Kidney (tissue), 14 donors: Measurements from ENCODE around the gene COX8C. TPM values are rescaled to one million over a fixed set of nuclear protein-coding genes. Genes with fewer than 3 reads are reported as not detected.

ENCODE experiments used
- DNase-seq, 5 donors: peaks; one replicate each; pipeline ENCODE4 v3.0.0-alpha.2; 2013 to 2020
- FAIRE-seq: peaks from 2 replicates; lab custom pipeline; 2012; peaks lifted over from hg19 to GRCh38; lab: Jason Lieb, UNC
- H3K27ac ChIP-seq, 2 donors: one replicate each; pipeline ENCODE4 v1.7.0; 2013; ENCODE audit warnings: low read depth in 2 of 2, low read length in 2 of 2, inconsistent platforms in 1 of 2
- H3K27me3 ChIP-seq: one replicate; pipeline ENCODE4 v1.7.1; 2013; ENCODE audit warnings: low read length, inconsistent platforms; ENCODE audit not compliant: control insufficient read depth, insufficient read depth
- H3K36me3 ChIP-seq, 3 donors: one replicate each; pipeline versions ENCODE4 v1.7.0 to v1.7.1; 2013; ENCODE audit warnings: low read length in 3 of 3, control low read depth in 1 of 3, inconsistent platforms in 1 of 3; ENCODE audit not compliant: insufficient read depth in 3 of 3, control insufficient read depth in 2 of 3
- H3K4me1 ChIP-seq, 3 donors: one replicate each; pipeline versions ENCODE4 v1.7.0 to v1.7.1; 2013; ENCODE audit warnings: low read length in 3 of 3, inconsistent platforms in 1 of 3, low read depth in 1 of 3; ENCODE audit not compliant: control insufficient read depth in 2 of 3, insufficient read depth in 2 of 3
- H3K4me3 ChIP-seq, 3 donors: one replicate each; pipeline versions ENCODE4 v1.7.0 to v1.8.1; 2013; ENCODE audit warnings: low read length in 3 of 3, control low read depth in 1 of 3, inconsistent platforms in 1 of 3
- H3K9ac ChIP-seq, 3 donors: one replicate each; pipeline versions ENCODE4 v1.7.0 to v1.7.1; 2013; ENCODE audit warnings: low read length in 3 of 3, control low read depth in 1 of 3, inconsistent platforms in 1 of 3
- H3K9me3 ChIP-seq, 3 donors: one replicate each; pipeline versions ENCODE4 v1.7.0 to v1.7.1; 2013; ENCODE audit warnings: low read length in 3 of 3, control low read depth in 1 of 3, inconsistent platforms in 1 of 3; ENCODE audit not compliant: control insufficient read depth in 2 of 3, insufficient read depth in 1 of 3
- CTCF ChIP-seq: IDR thresholded peaks from 3 replicates; pipeline ENCODE4 v1.5.1; 2012; ENCODE audit warnings: mild to moderate bottlenecking, moderate library complexity, borderline replicate concordance; ENCODE audit not compliant: insufficient read depth; ENCODE audit errors: extremely low read depth
- intact Hi-C: fragments of 100-400 bp; cut with DNase I; formaldehyde crosslinking; loops from one replicate; pipeline ENCODE4 v1.11.1; 2022
- polyA plus RNA-seq: library from polyadenylated mRNA; stranded (reverse); fragments of 350-450 nt; fragmentation: Illumina TruSeq; extraction: RNeasy Lipid Tissue Mini Kit (QIAGEN cat#74804); gene quantifications from one replicate; pipeline ENCODE4 v1.2.3, GENCODE V29; 2014; ENCODE audit warnings: low read depth, low replicate concordance; ENCODE audit not compliant: insufficient read depth
- total RNA-seq: library from RNA; stranded (reverse); fragmentation: NEBNext Ultra II Directional; extraction: Animal tissue kit (Norgen Biotek cat#: 25700); gene quantifications from one replicate; pipeline ENCODE4 v1.2.1, GENCODE V29; 2021
- donor health status: control.
- donor health status: control.
- donor health status: control.
- donor health status: control.
- donor health status: control.
- donor health status: DM: yes; HTN: yes; CAD: no.
- donor health status: Normal renal cell carcinoma (clear cell type).

The COX8C gene
- total and polyA plus RNA-seq, 2 donors from 2014 or later: not detected

DNA sequence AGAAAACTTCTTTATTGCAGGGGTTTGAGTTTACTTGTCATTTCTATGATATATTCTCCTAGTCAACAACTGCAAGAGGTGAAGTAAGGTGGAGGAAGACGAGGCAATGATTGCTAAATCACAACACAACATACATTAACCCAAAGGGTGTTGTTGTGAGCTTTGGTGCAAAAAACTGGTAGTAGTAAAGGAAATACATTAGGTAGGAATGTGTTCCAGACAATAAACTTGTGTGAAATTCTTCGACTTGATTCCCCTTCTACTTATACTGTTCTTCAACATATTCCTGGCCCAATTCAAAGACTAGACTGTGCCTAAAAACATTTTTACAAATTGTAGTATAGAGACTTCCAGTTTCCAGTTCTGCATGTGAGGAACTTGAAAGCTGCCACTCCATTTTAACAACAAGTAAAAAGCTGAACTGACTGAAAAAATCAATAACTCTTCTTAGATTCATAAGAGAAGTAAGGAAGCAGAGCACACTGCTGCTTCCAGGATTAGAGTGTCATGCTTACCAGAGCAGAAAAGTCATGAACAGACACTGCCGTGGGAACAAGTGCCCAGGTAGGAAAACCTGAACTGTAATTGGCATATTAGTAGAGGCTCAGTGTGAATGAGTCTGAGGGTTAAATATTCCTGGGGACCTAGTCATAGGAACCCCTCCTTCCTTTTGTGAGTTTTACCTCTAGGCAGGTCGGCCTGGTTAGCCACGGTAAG lies 22.2 kb downstream of the COX8C start:
- DNase-seq (peak in 3 of 5 donors; percentile 43 to 86 (median 78)), FAIRE-seq (no peak)
- Histone ChIP-seq H3K36me3 (no peaks in the 10 kb centered on the region), H3K4me3 (no peak overlapping the region), H3K27ac (no peak overlapping the region), H3K27me3 (no peaks in the 10 kb centered on the region), H3K4me1 (no peaks in the 10 kb centered on the region), H3K9me3 (no peaks in the 10 kb centered on the region), H3K9ac (no peak overlapping the region)
- intact Hi-C loops: no loop called here
- no peak for TF ChIP-seq CTCF

DNA sequence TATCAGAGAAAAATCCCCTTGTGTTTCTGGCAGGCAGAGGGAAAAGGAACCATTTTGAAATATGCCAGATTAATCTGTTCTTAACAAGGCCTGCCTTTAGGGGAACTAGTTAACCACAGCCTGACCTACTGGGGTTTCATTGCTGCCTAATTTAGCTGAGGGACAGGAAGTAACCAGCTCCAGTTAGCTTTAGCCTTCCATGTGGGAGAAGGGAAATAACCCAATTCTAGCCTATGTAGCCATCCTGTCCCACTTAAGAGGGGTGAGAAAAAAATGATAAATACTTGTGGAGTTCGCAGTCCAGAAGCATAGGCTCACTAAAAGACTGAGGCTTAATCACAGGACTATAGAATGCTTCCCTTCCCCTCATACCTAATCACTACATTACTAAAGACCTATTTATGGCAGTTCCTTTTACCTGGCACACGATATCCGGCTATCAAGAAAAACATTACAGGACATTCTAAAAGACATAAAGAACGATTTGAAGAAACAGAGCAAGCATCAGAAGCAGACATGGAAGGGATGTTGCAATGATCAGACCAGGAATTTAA lies 22.8 kb downstream of the COX8C start:
- Histone ChIP-seq H3K36me3 (no peaks in the 10 kb centered on the region), H3K27ac (no peak overlapping the region), H3K27me3 (no peaks in the 10 kb centered on the region), H3K4me1 (no peaks in the 10 kb centered on the region), H3K4me3 (no peak overlapping the region), H3K9ac (no peak overlapping the region), H3K9me3 (no peaks in the 10 kb centered on the region)
- intact Hi-C loops: no loop called here
- DNase-seq (no peak), FAIRE-seq (no peak)
- TF ChIP-seq CTCF: no peak

GRCh38 chr14:93375673-93376156 lies 28.7 kb downstream of the COX8C start:
- Histone ChIP-seq H3K36me3 (no peaks in the 10 kb centered on the region), H3K4me1 (no peaks in the 10 kb centered on the region), H3K4me3 (no peak overlapping the region), H3K9me3 (no peaks in the 10 kb centered on the region), H3K27me3 (no peaks in the 10 kb centered on the region), H3K9ac (no peak overlapping the region), H3K27ac (no peak overlapping the region)
- intact Hi-C loops: no loop called here
- DNase-seq (no peak), FAIRE-seq (no peak)
- TF ChIP-seq CTCF: no peak
